ENCODE results near the gene TERB1.

Gene TERB1

GRCh38 chr16:66741169-66741900 lies 60.0 kb downstream of the TERB1 start:
- peaks cover 29 to 79% (median 49%) of the 10 kb centered on the region in 4 experiments for H3K36me3 ChIP-seq (ENCODE audit: control insufficient read depth in 4 of 4, insufficient read depth in 4 of 4, low read length in 3 of 4)
- H3K27ac ChIP-seq (ENCODE audit: insufficient read depth in 1 of 2, low read depth in 1 of 2, low read length in 2 of 2, poor library complexity in 1 of 2, severe bottlenecking in 2 of 2) = peak overlapping the region in 1 of 2 experiments; percentile 44
- POLR2A ChIA-PET = no interaction called here
- WGBS (ENCODE audit: insufficient coverage) = 91% methylated on average over 7 of the region's 10 CpGs
- DNase-seq = no peak
- no peaks in the 10 kb centered on the region for H3K9me3 ChIP-seq (ENCODE audit: control extremely low read depth in 1 of 5, control insufficient read depth in 4 of 5, insufficient read depth in 2 of 5, low read depth in 1 of 5, low read length in 4 of 5)
- peaks cover 6 to 20% (median 15%) of the 10 kb centered on the region in 4 experiments for H3K4me1 ChIP-seq (ENCODE audit: control extremely low read depth in 1 of 4, control insufficient read depth in 4 of 4, insufficient read depth in 4 of 4, low read length in 3 of 4)
- CTCF ChIA-PET = interaction anchor here (0.7 to 8.0 kb wide), 15 partner anchors 7 to 133 kb away, joined by 3 to 107 read pairs (median 4); partner anchors contain the start of gene DYNC1LI2
- no peak overlapping the region for H3K4me3 ChIP-seq (ENCODE audit: control insufficient read depth in 1 of 7, extremely low read depth in 1 of 7, insufficient read depth in 4 of 7, low read depth in 2 of 7, low read length in 6 of 7)
- H3K27me3 ChIP-seq (replicated peaks in 2 of 5; ENCODE audit: control insufficient read depth in 4 of 5, insufficient read depth in 5 of 5, low read length in 4 of 5) = no peaks in the 10 kb centered on the region

GRCh38 chr16:66740533-66740932 lies 60.9 kb downstream of the TERB1 start:
- Histone ChIP-seq H3K36me3 (ENCODE audit: control insufficient read depth in 4 of 4, insufficient read depth in 4 of 4, low read length in 3 of 4) (peaks cover 29 to 83% (median 56%) of the 10 kb centered on the region in 4 experiments), H3K4me3 (ENCODE audit: control insufficient read depth in 1 of 7, extremely low read depth in 1 of 7, insufficient read depth in 4 of 7, low read depth in 2 of 7, low read length in 6 of 7) (peak overlapping the region in 1 of 7 experiments; percentile 3), H3K4me1 (ENCODE audit: control extremely low read depth in 1 of 4, control insufficient read depth in 4 of 4, insufficient read depth in 4 of 4, low read length in 3 of 4) (peaks cover 4 to 13% (median 9%) of the 10 kb centered on the region in 4 experiments), H3K27ac (ENCODE audit: insufficient read depth in 1 of 2, low read depth in 1 of 2, low read length in 2 of 2, poor library complexity in 1 of 2, severe bottlenecking in 2 of 2) (peak overlapping the region in 1 of 2 experiments; percentile 44), H3K27me3 (replicated peaks in 2 of 5; ENCODE audit: control insufficient read depth in 4 of 5, insufficient read depth in 5 of 5, low read length in 4 of 5) (no peaks in the 10 kb centered on the region), H3K9me3 (ENCODE audit: control extremely low read depth in 1 of 5, control insufficient read depth in 4 of 5, insufficient read depth in 2 of 5, low read depth in 1 of 5, low read length in 4 of 5) (no peaks in the 10 kb centered on the region)
- no CpG with 5 or more reads among the region's 2 CpGs for WGBS (ENCODE audit: insufficient coverage)
- CTCF ChIA-PET = interaction anchor here (0.7 to 8.0 kb wide), 18 partner anchors 8 to 134 kb away, joined by 3 to 107 read pairs (median 4); partner anchors contain the start of gene DYNC1LI2
- DNase-seq = no peak
- POLR2A ChIA-PET = no interaction called here

DNA sequence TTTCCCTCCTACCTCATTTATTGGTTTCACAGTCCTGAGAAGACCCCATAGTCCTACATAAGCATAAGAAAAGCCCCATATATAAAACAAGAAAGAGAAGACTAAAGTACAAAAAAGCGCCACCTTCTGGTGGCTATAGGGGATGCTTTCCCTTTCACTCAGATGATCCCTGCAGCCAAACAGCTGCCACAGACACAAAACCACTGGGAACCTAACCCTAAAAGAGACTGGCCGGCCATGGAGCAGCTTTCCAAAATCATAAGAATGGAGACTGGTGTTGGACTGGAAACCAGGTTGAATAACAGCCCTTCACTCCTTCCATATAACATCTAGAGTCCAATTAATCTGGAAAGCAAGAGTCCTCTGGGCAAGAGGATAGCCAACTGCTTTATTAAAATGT lies 61.4 kb downstream of the TERB1 start:
- POLR2A ChIA-PET = no interaction called here
- WGBS (ENCODE audit: insufficient coverage) = no CpG with 5 or more reads among the region's 2 CpGs
- no peak overlapping the region for H3K4me3 ChIP-seq (ENCODE audit: control insufficient read depth in 1 of 7, extremely low read depth in 1 of 7, insufficient read depth in 4 of 7, low read depth in 2 of 7, low read length in 6 of 7)

DNA sequence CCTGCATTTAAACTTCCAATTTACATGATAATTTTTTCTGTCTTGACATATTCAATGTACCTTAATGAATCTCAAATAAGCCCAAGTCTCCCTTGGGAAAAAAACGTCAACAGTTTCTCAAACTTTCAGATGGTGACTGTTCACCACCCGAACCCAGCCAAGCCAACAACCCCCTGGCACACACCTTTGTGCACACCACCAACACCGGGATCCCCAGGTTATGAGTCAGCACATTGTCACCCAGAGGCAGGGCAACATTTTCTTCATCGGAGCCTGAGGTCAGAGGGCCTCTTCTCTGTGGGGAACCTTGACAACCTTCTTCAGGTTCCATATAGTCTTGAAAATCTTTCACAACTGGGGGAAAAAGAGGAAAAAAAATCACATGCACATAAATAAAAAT lies 65.5 kb downstream of the TERB1 start:
- Histone ChIP-seq H3K4me3 (ENCODE audit: control insufficient read depth in 1 of 7, extremely low read depth in 1 of 7, insufficient read depth in 4 of 7, low read depth in 2 of 7, low read length in 6 of 7) (no peak overlapping the region), H3K27ac (ENCODE audit: insufficient read depth in 1 of 2, low read depth in 1 of 2, low read length in 2 of 2, poor library complexity in 1 of 2, severe bottlenecking in 2 of 2) (no peak overlapping the region), H3K4me1 (ENCODE audit: control extremely low read depth in 1 of 4, control insufficient read depth in 4 of 4, insufficient read depth in 4 of 4, low read length in 3 of 4) (peaks cover 2 to 7% (median 5%) of the 10 kb centered on the region in 4 experiments), H3K27me3 (replicated peaks in 2 of 5; ENCODE audit: control insufficient read depth in 4 of 5, insufficient read depth in 5 of 5, low read length in 4 of 5) (no peaks in the 10 kb centered on the region), H3K9me3 (ENCODE audit: control extremely low read depth in 1 of 5, control insufficient read depth in 4 of 5, insufficient read depth in 2 of 5, low read depth in 1 of 5, low read length in 4 of 5) (no peaks in the 10 kb centered on the region), H3K36me3 (ENCODE audit: control insufficient read depth in 4 of 4, insufficient read depth in 4 of 4, low read length in 3 of 4) (peaks cover 30 to 86% (median 55%) of the 10 kb centered on the region in 4 experiments)
- ChIA-PET CTCF (interaction anchor here (0.8 to 8.0 kb wide), 7 partner anchors 7 to 128 kb away, joined by 3 to 107 read pairs (median 7); partner anchors contain the start of gene DYNC1LI2), POLR2A (no interaction called here)
- no peak for DNase-seq
- 100% methylated on average over 4 of the region's 4 CpGs for WGBS (ENCODE audit: insufficient coverage)

More for the DNA sequence above, 61.4 kb downstream of the TERB1 start:
- peak overlapping the region in 1 of 2 experiments; percentile 6 for H3K27ac ChIP-seq (ENCODE audit: insufficient read depth in 1 of 2, low read depth in 1 of 2, low read length in 2 of 2, poor library complexity in 1 of 2, severe bottlenecking in 2 of 2)
- peak in 2 of 3 donors; percentile 54 to 62 for DNase-seq
- no peaks in the 10 kb centered on the region for H3K9me3 ChIP-seq (ENCODE audit: control extremely low read depth in 1 of 5, control insufficient read depth in 4 of 5, insufficient read depth in 2 of 5, low read depth in 1 of 5, low read length in 4 of 5)
- peaks cover 4 to 13% (median 6%) of the 10 kb centered on the region in 4 experiments for H3K4me1 ChIP-seq (ENCODE audit: control extremely low read depth in 1 of 4, control insufficient read depth in 4 of 4, insufficient read depth in 4 of 4, low read length in 3 of 4)
- H3K27me3 ChIP-seq (replicated peaks in 2 of 5; ENCODE audit: control insufficient read depth in 4 of 5, insufficient read depth in 5 of 5, low read length in 4 of 5) = no peaks in the 10 kb centered on the region
- peaks cover 29 to 81% (median 57%) of the 10 kb centered on the region in 4 experiments for H3K36me3 ChIP-seq (ENCODE audit: control insufficient read depth in 4 of 4, insufficient read depth in 4 of 4, low read length in 3 of 4)
- CTCF ChIA-PET = interaction anchor here (0.7 to 8.0 kb wide), 15 partner anchors 9 to 134 kb away, joined by 3 to 107 read pairs (median 4); partner anchors contain the start of gene DYNC1LI2

- ChIA-PET POLR2A (no interaction called here), CTCF (interaction anchor here (0.6 to 7.9 kb wide), 7 partner anchors 9 to 81 kb away, joined by 3 to 107 read pairs (median 4); no protein-coding TSS in a partner anchor)
- H3K36me3 ChIP-seq (ENCODE audit: control insufficient read depth in 4 of 4, insufficient read depth in 4 of 4, low read length in 3 of 4) = peaks cover 20 to 83% (median 52%) of the 10 kb centered on the region in 4 experiments
- no peaks in the 10 kb centered on the region for H3K9me3 ChIP-seq (ENCODE audit: control extremely low read depth in 1 of 5, control insufficient read depth in 4 of 5, insufficient read depth in 2 of 5, low read depth in 1 of 5, low read length in 4 of 5)
- H3K4me3 ChIP-seq (ENCODE audit: control insufficient read depth in 1 of 7, extremely low read depth in 1 of 7, insufficient read depth in 4 of 7, low read depth in 2 of 7, low read length in 6 of 7) = no peak overlapping the region
- no peak for DNase-seq
- peaks cover 3 to 11% (median 10%) of the 10 kb centered on the region in 4 experiments for H3K4me1 ChIP-seq (ENCODE audit: control extremely low read depth in 1 of 4, control insufficient read depth in 4 of 4, insufficient read depth in 4 of 4, low read length in 3 of 4)
- H3K27me3 ChIP-seq (replicated peaks in 2 of 5; ENCODE audit: control insufficient read depth in 4 of 5, insufficient read depth in 5 of 5, low read length in 4 of 5) = no peaks in the 10 kb centered on the region
- 86% methylated on average over 5 of the region's 7 CpGs for WGBS (ENCODE audit: insufficient coverage)
- no peak overlapping the region for H3K27ac ChIP-seq (ENCODE audit: insufficient read depth in 1 of 2, low read depth in 1 of 2, low read length in 2 of 2, poor library complexity in 1 of 2, severe bottlenecking in 2 of 2)
Observed at GRCh38 chr16:66731101-66731500, 70.3 kb downstream of the TERB1 start.

GRCh38 chr16:66728804-66729203 lies 72.6 kb downstream of the TERB1 start:
- Histone ChIP-seq H3K27ac (ENCODE audit: insufficient read depth in 1 of 2, low read depth in 1 of 2, low read length in 2 of 2, poor library complexity in 1 of 2, severe bottlenecking in 2 of 2) (no peak overlapping the region), H3K27me3 (replicated peaks in 2 of 5; ENCODE audit: control insufficient read depth in 4 of 5, insufficient read depth in 5 of 5, low read length in 4 of 5) (no peaks in the 10 kb centered on the region), H3K4me1 (ENCODE audit: control extremely low read depth in 1 of 4, control insufficient read depth in 4 of 4, insufficient read depth in 4 of 4, low read length in 3 of 4) (peaks cover 3 to 11% (median 10%) of the 10 kb centered on the region in 4 experiments), H3K9me3 (ENCODE audit: control extremely low read depth in 1 of 5, control insufficient read depth in 4 of 5, insufficient read depth in 2 of 5, low read depth in 1 of 5, low read length in 4 of 5) (no peaks in the 10 kb centered on the region), H3K4me3 (ENCODE audit: control insufficient read depth in 1 of 7, extremely low read depth in 1 of 7, insufficient read depth in 4 of 7, low read depth in 2 of 7, low read length in 6 of 7) (no peak overlapping the region), H3K36me3 (ENCODE audit: control insufficient read depth in 4 of 4, insufficient read depth in 4 of 4, low read length in 3 of 4) (peaks cover 19 to 88% (median 54%) of the 10 kb centered on the region in 4 experiments)
- DNase-seq = no peak
- ChIA-PET POLR2A (no interaction called here), CTCF (interaction anchor here (0.6 to 7.9 kb wide), 15 partner anchors 11 to 296 kb away, joined by 3 to 107 read pairs (median 6); partner anchors contain the start of gene DYNC1LI2)
- 100% methylated on average over 3 of the region's 4 CpGs for WGBS (ENCODE audit: insufficient coverage)
